Neural cell (in vitro differentiated cells): Measurements from ENCODE around the gene TRMT10B.

Experiments used
- EP300 ChIP-seq: fragments of 450-650 bp; conservative IDR thresholded peaks from 2 replicates; pipeline ENCODE4 v1.6.1; 2014; ENCODE audit warnings: antibody characterized with exemption, mild to moderate bottlenecking, moderate library complexity; ENCODE audit not compliant: poor library complexity, severe bottlenecking
- TAF1 ChIP-seq: IDR thresholded peaks from 2 replicates; pipeline ENCODE4 v1.6.1; 2012; ENCODE audit warnings: low read depth
- TF ChIP-seq, protein P1 (sequence below): fragments of 450-650 bp; IDR thresholded peaks from 2 replicates; pipeline ENCODE4 v1.5.1; 2014; ENCODE audit warnings: antibody characterized with exemption, mild to moderate bottlenecking, moderate library complexity; ENCODE audit not compliant: poor library complexity, severe bottlenecking

DNA sequence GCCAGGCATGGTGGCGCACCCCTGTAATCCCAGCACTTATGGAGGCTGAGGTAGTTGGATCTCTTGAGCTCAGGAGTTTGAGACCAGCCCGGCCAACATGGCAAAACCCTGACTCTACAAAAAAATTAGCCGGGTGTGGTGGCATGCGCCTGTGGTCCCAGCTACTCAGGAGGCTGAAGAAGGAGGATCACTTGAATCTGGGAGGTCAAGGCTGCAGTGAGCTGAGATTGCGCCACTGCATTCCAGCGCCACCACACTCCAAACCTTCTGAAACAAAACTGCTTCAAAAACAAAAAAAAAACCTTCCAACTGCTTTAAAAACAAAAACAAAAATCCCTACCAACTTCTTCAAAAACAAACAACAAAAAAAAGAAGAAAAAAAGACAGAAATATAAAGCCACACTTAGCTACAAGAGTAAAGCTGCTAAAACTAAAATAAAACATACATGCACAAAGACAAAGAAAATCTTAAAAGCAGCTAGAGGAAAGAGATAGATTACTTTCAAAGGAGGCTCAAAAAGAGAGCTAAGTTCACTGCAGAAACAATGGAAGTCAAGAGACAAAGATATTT lies 58.4 kb downstream of the TRMT10B start:
- TF ChIP-seq, protein P1, sequence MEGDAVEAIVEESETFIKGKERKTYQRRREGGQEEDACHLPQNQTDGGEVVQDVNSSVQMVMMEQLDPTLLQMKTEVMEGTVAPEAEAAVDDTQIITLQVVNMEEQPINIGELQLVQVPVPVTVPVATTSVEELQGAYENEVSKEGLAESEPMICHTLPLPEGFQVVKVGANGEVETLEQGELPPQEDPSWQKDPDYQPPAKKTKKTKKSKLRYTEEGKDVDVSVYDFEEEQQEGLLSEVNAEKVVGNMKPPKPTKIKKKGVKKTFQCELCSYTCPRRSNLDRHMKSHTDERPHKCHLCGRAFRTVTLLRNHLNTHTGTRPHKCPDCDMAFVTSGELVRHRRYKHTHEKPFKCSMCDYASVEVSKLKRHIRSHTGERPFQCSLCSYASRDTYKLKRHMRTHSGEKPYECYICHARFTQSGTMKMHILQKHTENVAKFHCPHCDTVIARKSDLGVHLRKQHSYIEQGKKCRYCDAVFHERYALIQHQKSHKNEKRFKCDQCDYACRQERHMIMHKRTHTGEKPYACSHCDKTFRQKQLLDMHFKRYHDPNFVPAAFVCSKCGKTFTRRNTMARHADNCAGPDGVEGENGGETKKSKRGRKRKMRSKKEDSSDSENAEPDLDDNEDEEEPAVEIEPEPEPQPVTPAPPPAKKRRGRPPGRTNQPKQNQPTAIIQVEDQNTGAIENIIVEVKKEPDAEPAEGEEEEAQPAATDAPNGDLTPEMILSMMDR = no peak
- TF ChIP-seq EP300 (no peak), TAF1 (no peak)
